WTC11 (cell line): ENCODE measurements around the gene CCDC152. TPM values are rescaled to one million over a fixed set of nuclear protein-coding genes. Genes with fewer than 3 reads are reported as not detected.
A peak's percentile ranks its signal among the peaks of the same experiment; 100 is the strongest.

Experiments
- ATAC-seq: fragments of 200-7000 bp; cut with Tn5 transposase; 2 replicates; pipeline ENCODE4 v1.10.0; 2021; ENCODE audit warnings: mild to moderate bottlenecking, moderate library complexity
- CTCF ChIA-PET: fragments of 300-600 bp; sonication (Branson Sonifier 250); formaldehyde crosslinking; loops from one replicate; lab custom pipeline; 2021; ENCODE audit warnings: antibody characterized with exemption; lab: Charles Lee
- POLR2A ChIA-PET: fragments of 350-600 bp; sonication (Branson Sonifier 250); formaldehyde crosslinking; loops from one replicate; lab custom pipeline; 2021; ENCODE audit warnings: antibody characterized with exemption; lab: Charles Lee
- DNase-seq: peaks from one replicate; pipeline ENCODE4 v3.0.0; 2021; ENCODE audit warnings: low spot score
- H3K27ac Mint-ChIP-seq: 2 replicates; pipeline ENCODE4 v1.8.0; 2021; ENCODE audit warnings: mixed read lengths
- H3K27me3 Mint-ChIP-seq: 2 replicates; pipeline ENCODE4 v1.8.0; 2021; ENCODE audit warnings: low read depth, mild to moderate bottlenecking, moderate library complexity, mixed read lengths
- H3K36me3 Mint-ChIP-seq: 2 replicates; pipeline ENCODE4 v1.8.0; 2021; ENCODE audit warnings: mixed read lengths
- H3K4me1 Mint-ChIP-seq: 2 replicates; pipeline ENCODE4 v1.8.0; 2022; ENCODE audit warnings: mixed read lengths
- H3K4me3 Mint-ChIP-seq: 2 replicates; pipeline ENCODE4 v1.8.0; 2021; ENCODE audit warnings: mild to moderate bottlenecking, moderate library complexity, mixed read lengths
- H3K9me3 Mint-ChIP-seq: 2 replicates; pipeline ENCODE4 v1.8.0; 2021; ENCODE audit warnings: mixed read lengths
- CREM ChIP-seq: sonication (generic); formaldehyde crosslinking; IDR thresholded peaks from 2 replicates; pipeline ENCODE4 v1.8.1; 2022; ENCODE audit warnings: mild to moderate bottlenecking, missing genetic modification reagents, moderate library complexity
- ELF4 ChIP-seq: sonication (generic); formaldehyde crosslinking; IDR thresholded peaks from 2 replicates; pipeline ENCODE4 v1.8.1; 2022; ENCODE audit warnings: low read depth, mild to moderate bottlenecking, moderate library complexity, missing genetic modification reagents
- EMX1 ChIP-seq: fragments of 250-450 bp; sonication (Bioruptor Pico); IDR thresholded peaks from 2 replicates; pipeline ENCODE4 v1.8.0; 2021; ENCODE audit warnings: mild to moderate bottlenecking
- ERG ChIP-seq: fragments of 250-450 bp; sonication (Bioruptor Pico); IDR thresholded peaks from 2 replicates; pipeline ENCODE4 v1.8.0; 2021; ENCODE audit warnings: mild to moderate bottlenecking
- ESRRA ChIP-seq: sonication (generic); formaldehyde crosslinking; IDR thresholded peaks from 2 replicates; pipeline ENCODE4 v1.8.1; 2022; ENCODE audit warnings: mild to moderate bottlenecking, missing genetic modification reagents, borderline replicate concordance
- FOXJ3 ChIP-seq: sonication (generic); formaldehyde crosslinking; IDR thresholded peaks from 2 replicates; pipeline ENCODE4 v1.9.0; 2021; ENCODE audit warnings: missing genetic modification reagents, mild to moderate bottlenecking, borderline replicate concordance
- GABPB1 ChIP-seq: sonication (generic); formaldehyde crosslinking; IDR thresholded peaks from 2 replicates; pipeline ENCODE4 v1.8.1; 2023; ENCODE audit warnings: mild to moderate bottlenecking, missing genetic modification reagents
- GTF2I ChIP-seq: fragments of 250-450 bp; sonication (Bioruptor Pico); conservative IDR thresholded peaks from 2 replicates; pipeline ENCODE4 v1.4.0; 2021; ENCODE audit warnings: mild to moderate bottlenecking
- HMGA2 ChIP-seq: fragments of 250-450 bp; sonication (Bioruptor Pico); IDR thresholded peaks from 2 replicates; pipeline ENCODE4 v1.4.0; 2021; ENCODE audit warnings: mild to moderate bottlenecking, moderate library complexity
- KAT7 ChIP-seq: sonication (generic); formaldehyde crosslinking; IDR thresholded peaks from 2 replicates; pipeline ENCODE4 v1.8.1; 2023; ENCODE audit warnings: missing genetic modification reagents, mild to moderate bottlenecking, borderline replicate concordance
- MAX ChIP-seq: sonication (generic); formaldehyde crosslinking; IDR thresholded peaks from 2 replicates; pipeline ENCODE4 v1.8.0; 2022; ENCODE audit warnings: mild to moderate bottlenecking, missing genetic modification reagents
- MLX ChIP-seq: sonication (generic); formaldehyde crosslinking; IDR thresholded peaks from 2 replicates; pipeline ENCODE4 v1.8.1; 2023; ENCODE audit warnings: mild to moderate bottlenecking, missing genetic modification reagents, moderate library complexity
- NFATC4 ChIP-seq: fragments of 250-450 bp; sonication (Bioruptor Pico); IDR thresholded peaks from 2 replicates; pipeline ENCODE4 v1.9.0; 2021; ENCODE audit warnings: mild to moderate bottlenecking
- NFYB ChIP-seq: sonication (generic); formaldehyde crosslinking; conservative IDR thresholded peaks from 2 replicates; pipeline ENCODE4 v1.8.0; 2022; ENCODE audit warnings: low read depth, missing genetic modification reagents
- NR1H2 ChIP-seq: sonication (generic); formaldehyde crosslinking; IDR thresholded peaks from 2 replicates; pipeline ENCODE4 v1.9.0; 2021; ENCODE audit warnings: mild to moderate bottlenecking, moderate library complexity, missing genetic modification reagents
- NR2C2 ChIP-seq: sonication (generic); formaldehyde crosslinking; IDR thresholded peaks from 2 replicates; pipeline ENCODE4 v1.8.0; 2022; ENCODE audit warnings: mild to moderate bottlenecking, missing genetic modification reagents
- NR3C1 ChIP-seq: sonication (generic); formaldehyde crosslinking; conservative IDR thresholded peaks from 2 replicates; pipeline ENCODE4 v1.8.1; 2023; ENCODE audit warnings: low read depth, mild to moderate bottlenecking, missing genetic modification reagents
- SP1 ChIP-seq: sonication (generic); formaldehyde crosslinking; conservative IDR thresholded peaks from 2 replicates; pipeline ENCODE4 v1.8.1; 2022; ENCODE audit warnings: missing genetic modification reagents
- TCF7 ChIP-seq: sonication (generic); formaldehyde crosslinking; IDR thresholded peaks from 2 replicates; pipeline ENCODE4 v1.8.0; 2022; ENCODE audit warnings: mild to moderate bottlenecking, low read depth, missing genetic modification reagents, moderate library complexity
- ZBTB43 ChIP-seq: sonication (generic); formaldehyde crosslinking; IDR thresholded peaks from 2 replicates; pipeline ENCODE4 v1.8.1; 2023; ENCODE audit warnings: mild to moderate bottlenecking, missing genetic modification reagents
- ZNF138 ChIP-seq: sonication (generic); formaldehyde crosslinking; conservative IDR thresholded peaks from 2 replicates; pipeline ENCODE4 v1.8.1; 2022; ENCODE audit warnings: mild to moderate bottlenecking, moderate library complexity, missing genetic modification reagents
- ZSCAN18 ChIP-seq: fragments of 250-450 bp; sonication (Bioruptor Pico); IDR thresholded peaks from 2 replicates; pipeline ENCODE4 v2.1.2; 2022; ENCODE audit warnings: mild to moderate bottlenecking, moderate library complexity
- total RNA-seq: library from RNA; stranded (reverse); gene quantifications from 3 replicates; pipeline ENCODE4 v1.2.3, GENCODE V29; 2021

Gene CCDC152
- total RNA-seq, 1 experiment from 2014 or later, result 15.1 TPM

GRCh38 chr5:42822548-42822947, 65.9 kb downstream of the CCDC152 start (continued):
- TF ChIP-seq NFATC4 (no peak), NFYB (CRISPR knock-in tag) (no peak)

GRCh38 chr5:42824347-42824976, 67.8 kb downstream of the CCDC152 start:
- H3K4me3 Mint-ChIP-seq, result no peak overlapping the region
- ChIA-PET POLR2A (no interaction called here), CTCF (no interaction called here)
- H3K27ac Mint-ChIP-seq, result no peak overlapping the region
- DNase-seq, result no peak
- no peak for TF ChIP-seq CREM
- peak; percentile 39; the same call in 1 of the 2 replicates for TF ChIP-seq GABPB1
- TF ChIP-seq ESRRA (CRISPR knock-in tag), result no peak
- no peaks in the 10 kb centered on the region for H3K4me1 Mint-ChIP-seq
- H3K9me3 Mint-ChIP-seq, result no peaks in the 10 kb centered on the region
- no peaks in the 10 kb centered on the region for H3K27me3 Mint-ChIP-seq
- ATAC-seq, result no peak
- no peaks in the 10 kb centered on the region for H3K36me3 Mint-ChIP-seq

- Mint-ChIP-seq H3K4me1 (no peaks in the 10 kb centered on the region), H3K36me3 (no peaks in the 10 kb centered on the region), H3K4me3 (no peak overlapping the region), H3K27me3 (no peaks in the 10 kb centered on the region), H3K27ac (no peak overlapping the region), H3K9me3 (no peaks in the 10 kb centered on the region)
- DNase-seq, result no peak
- TF ChIP-seq FOXJ3 (CRISPR knock-in tag), result no peak
- no peak for TF ChIP-seq ZBTB43 (CRISPR knock-in tag)
- TF ChIP-seq KAT7 (CRISPR knock-in tag), result no peak
- TF ChIP-seq MAX (CRISPR knock-in tag), result no peak
- no peak for TF ChIP-seq NR2C2 (CRISPR knock-in tag)
- no peak for TF ChIP-seq HMGA2 (CRISPR knock-in tag)
- no peak for TF ChIP-seq ZNF138
- TF ChIP-seq NR1H2 (CRISPR knock-in tag), result no peak
- TF ChIP-seq ZSCAN18 (CRISPR knock-in tag), result no peak
- TF ChIP-seq NR3C1 (CRISPR knock-in tag), result no peak
- no peak for TF ChIP-seq SP1 (CRISPR knock-in tag)
- TF ChIP-seq ELF4 (CRISPR knock-in tag), result no peak
- no peak for TF ChIP-seq GTF2I (CRISPR knock-in tag)
- TF ChIP-seq MLX (CRISPR knock-in tag), result no peak
- no peak for TF ChIP-seq EMX1 (CRISPR knock-in tag)
- TF ChIP-seq TCF7 (CRISPR knock-in tag), result no peak
- no peak for TF ChIP-seq ERG
- POLR2A ChIA-PET, result no interaction called here
- ATAC-seq, result no peak
- CTCF ChIA-PET, result no interaction called here
Observed at GRCh38 chr5:42825422-42826148, 69.0 kb downstream of the CCDC152 start.
